Measurements from ENCODE around the gene CREM. TPM values are rescaled to one million over a fixed set of nuclear protein-coding genes. Genes with fewer than 3 reads are reported as not detected.

Gene CREM
- total and polyA plus RNA-seq, 10 of the 15 experiments (the other 5 are each of a cell fraction or from before 2014, with no cell fraction given) = 51.3 to 115 (median 70.6) TPM

DNA sequence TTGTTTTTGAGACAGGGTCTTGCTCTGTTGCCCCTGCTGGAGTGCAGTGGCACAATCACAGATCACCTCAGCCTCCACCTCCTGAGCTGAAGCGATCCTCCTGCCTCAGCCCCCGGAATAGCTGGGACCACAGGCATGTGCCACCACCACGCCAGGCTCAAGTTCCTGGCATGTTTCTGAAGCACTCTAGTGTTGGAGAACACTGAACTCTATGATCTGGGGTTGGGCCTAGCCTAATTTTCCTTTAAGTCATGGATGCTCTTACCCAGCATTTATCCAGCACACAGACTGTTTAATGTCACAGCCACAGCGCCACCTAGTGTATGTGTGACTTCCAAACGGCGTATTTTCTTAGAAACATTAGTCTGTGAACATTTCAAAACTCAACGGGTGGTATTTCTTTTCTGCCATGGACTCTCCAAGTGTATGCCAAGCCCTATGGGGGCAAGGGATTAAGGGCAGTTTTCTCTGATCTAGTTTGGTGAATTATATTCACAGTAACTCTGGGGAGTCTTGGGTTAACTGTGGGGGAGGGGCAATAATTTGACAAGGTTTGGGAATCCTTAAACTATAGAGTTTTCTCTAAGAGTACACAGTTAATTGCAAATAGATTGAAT, 91.8 kb downstream of the CREM start:
- no TSS peak for BruUV-seq (replicated peaks)
- no peak for FAIRE-seq
- TF ChIP-seq FOS (IDR thresholded peaks at IDR 0.05; ENCODE audit: borderline replicate concordance, extremely low read depth, insufficient read length) (no peak), BHLHE40 (IDR thresholded peaks at IDR 0.05; ENCODE audit: borderline replicate concordance in 1 of 2, low read depth in 2 of 2, low read length in 1 of 2) (no peak), EZH2 (IDR thresholded peaks at IDR 0.05; ENCODE audit: borderline replicate concordance, control insufficient read depth, low read depth, low read length) (no peak), FOXM1 (IDR thresholded peaks at IDR 0.05; ENCODE audit: low read depth, low read length) (peak; percentile 39; the same call in 1 of the 2 replicates), RCOR1 (conservative IDR thresholded peaks at IDR 0.05; ENCODE audit: low read depth, low read length) (no peak), GATAD2B (conservative IDR thresholded peaks at IDR 0.05; ENCODE audit: low read depth) (no peak), IKZF2 (IDR thresholded peaks at IDR 0.05) (peak in 1 of 2 experiments; percentile 21; a peak in 1 of 4 replicates), EP300 (IDR thresholded peaks at IDR 0.05; ENCODE audit: borderline replicate concordance in 1 of 2, control insufficient read depth in 1 of 2, low read depth in 2 of 2, low read length in 2 of 2) (no peak), ZZZ3 (IDR thresholded peaks at IDR 0.05; ENCODE audit: control insufficient read depth, insufficient read length, low read depth) (no peak), RAD21 (IDR thresholded peaks at IDR 0.05; ENCODE audit: insufficient read depth, low read depth, low read length) (peak; percentile 90), IKZF1 (conservative IDR thresholded peaks at IDR 0.05) (peak; percentile 37; the same call in 1 of the 2 replicates)
- TF ChIP-seq, protein P1, sequence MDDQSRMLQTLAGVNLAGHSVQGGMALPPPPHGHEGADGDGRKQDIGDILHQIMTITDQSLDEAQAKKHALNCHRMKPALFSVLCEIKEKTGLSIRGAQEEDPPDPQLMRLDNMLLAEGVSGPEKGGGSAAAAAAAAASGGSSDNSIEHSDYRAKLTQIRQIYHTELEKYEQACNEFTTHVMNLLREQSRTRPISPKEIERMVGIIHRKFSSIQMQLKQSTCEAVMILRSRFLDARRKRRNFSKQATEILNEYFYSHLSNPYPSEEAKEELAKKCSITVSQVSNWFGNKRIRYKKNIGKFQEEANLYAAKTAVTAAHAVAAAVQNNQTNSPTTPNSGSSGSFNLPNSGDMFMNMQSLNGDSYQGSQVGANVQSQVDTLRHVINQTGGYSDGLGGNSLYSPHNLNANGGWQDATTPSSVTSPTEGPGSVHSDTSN (IDR thresholded peaks at IDR 0.05; ENCODE audit: insufficient replicate concordance, low read depth, low read length) = no peak
- TF ChIP-seq, protein P2, sequence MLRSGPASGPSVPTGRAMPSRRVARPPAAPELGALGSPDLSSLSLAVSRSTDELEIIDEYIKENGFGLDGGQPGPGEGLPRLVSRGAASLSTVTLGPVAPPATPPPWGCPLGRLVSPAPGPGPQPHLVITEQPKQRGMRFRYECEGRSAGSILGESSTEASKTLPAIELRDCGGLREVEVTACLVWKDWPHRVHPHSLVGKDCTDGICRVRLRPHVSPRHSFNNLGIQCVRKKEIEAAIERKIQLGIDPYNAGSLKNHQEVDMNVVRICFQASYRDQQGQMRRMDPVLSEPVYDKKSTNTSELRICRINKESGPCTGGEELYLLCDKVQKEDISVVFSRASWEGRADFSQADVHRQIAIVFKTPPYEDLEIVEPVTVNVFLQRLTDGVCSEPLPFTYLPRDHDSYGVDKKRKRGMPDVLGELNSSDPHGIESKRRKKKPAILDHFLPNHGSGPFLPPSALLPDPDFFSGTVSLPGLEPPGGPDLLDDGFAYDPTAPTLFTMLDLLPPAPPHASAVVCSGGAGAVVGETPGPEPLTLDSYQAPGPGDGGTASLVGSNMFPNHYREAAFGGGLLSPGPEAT (IDR thresholded peaks at IDR 0.05; ENCODE audit: low read depth) = no peak
- TF ChIP-seq, protein P3, sequence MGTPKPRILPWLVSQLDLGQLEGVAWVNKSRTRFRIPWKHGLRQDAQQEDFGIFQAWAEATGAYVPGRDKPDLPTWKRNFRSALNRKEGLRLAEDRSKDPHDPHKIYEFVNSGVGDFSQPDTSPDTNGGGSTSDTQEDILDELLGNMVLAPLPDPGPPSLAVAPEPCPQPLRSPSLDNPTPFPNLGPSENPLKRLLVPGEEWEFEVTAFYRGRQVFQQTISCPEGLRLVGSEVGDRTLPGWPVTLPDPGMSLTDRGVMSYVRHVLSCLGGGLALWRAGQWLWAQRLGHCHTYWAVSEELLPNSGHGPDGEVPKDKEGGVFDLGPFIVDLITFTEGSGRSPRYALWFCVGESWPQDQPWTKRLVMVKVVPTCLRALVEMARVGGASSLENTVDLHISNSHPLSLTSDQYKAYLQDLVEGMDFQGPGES (IDR thresholded peaks at IDR 0.05) = no peak
- TF ChIP-seq, protein P4, sequence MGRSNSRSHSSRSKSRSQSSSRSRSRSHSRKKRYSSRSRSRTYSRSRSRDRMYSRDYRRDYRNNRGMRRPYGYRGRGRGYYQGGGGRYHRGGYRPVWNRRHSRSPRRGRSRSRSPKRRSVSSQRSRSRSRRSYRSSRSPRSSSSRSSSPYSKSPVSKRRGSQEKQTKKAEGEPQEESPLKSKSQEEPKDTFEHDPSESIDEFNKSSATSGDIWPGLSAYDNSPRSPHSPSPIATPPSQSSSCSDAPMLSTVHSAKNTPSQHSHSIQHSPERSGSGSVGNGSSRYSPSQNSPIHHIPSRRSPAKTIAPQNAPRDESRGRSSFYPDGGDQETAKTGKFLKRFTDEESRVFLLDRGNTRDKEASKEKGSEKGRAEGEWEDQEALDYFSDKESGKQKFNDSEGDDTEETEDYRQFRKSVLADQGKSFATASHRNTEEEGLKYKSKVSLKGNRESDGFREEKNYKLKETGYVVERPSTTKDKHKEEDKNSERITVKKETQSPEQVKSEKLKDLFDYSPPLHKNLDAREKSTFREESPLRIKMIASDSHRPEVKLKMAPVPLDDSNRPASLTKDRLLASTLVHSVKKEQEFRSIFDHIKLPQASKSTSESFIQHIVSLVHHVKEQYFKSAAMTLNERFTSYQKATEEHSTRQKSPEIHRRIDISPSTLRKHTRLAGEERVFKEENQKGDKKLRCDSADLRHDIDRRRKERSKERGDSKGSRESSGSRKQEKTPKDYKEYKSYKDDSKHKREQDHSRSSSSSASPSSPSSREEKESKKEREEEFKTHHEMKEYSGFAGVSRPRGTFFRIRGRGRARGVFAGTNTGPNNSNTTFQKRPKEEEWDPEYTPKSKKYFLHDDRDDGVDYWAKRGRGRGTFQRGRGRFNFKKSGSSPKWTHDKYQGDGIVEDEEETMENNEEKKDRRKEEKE (IDR thresholded peaks at IDR 0.05) = no peak

More for the DNA sequence above, 91.8 kb downstream of the CREM start:
- H3K4me2 ChIP-seq (ENCODE audit: control insufficient read depth, insufficient read depth) = no peak overlapping the region
- DNase-seq (ENCODE audit: low read depth, low spot score) (peak; percentile 59), ATAC-seq (peak; percentile 85)
- ChIA-PET CTCF (interaction anchor here (0.6 to 16.4 kb wide), 10 partner anchors 10 to 257 kb away, joined by 3 to 378 read pairs (median 15); partner anchors contain the start of gene CREM), SMC1A (ENCODE audit: uncharacterized antibody, unreplicated experiment) (interaction anchor here (1.0 to 10.6 kb wide), 11 partner anchors 12 to 494 kb away, joined by 3 to 281 read pairs (median 12); partner anchors contain the start of gene CREM), POLR2A (interaction anchor here (0.9 to 2.3 kb wide), 3 partner anchors 23 to 90 kb away, joined by 4 to 8 read pairs (median 4); no protein-coding TSS in a partner anchor), RAD21 (ENCODE audit: unreplicated experiment) (interaction anchor here (1.5 to 8.9 kb wide), 5 partner anchors 23 to 98 kb away, joined by 3 to 137 read pairs (median 29); partner anchors contain the start of gene CREM)
- intact Hi-C loops (cut with micrococcal nuclease; ENCODE audit: unreplicated experiment) = loop anchor here (1.0 to 10.0 kb wide), 4 partner anchors 22 to 554 kb away; partner anchors contain the start of gene CREM
- no peak overlapping the region for H3K9ac ChIP-seq (ENCODE audit: control insufficient read depth, insufficient read depth, low read length)
- no peak overlapping the region for H3K27ac ChIP-seq (ENCODE audit: control insufficient read depth, insufficient read depth)
- H3K9me3 ChIP-seq (replicated peaks; ENCODE audit: control insufficient read depth, insufficient read depth, low read length) = no peaks in the 10 kb centered on the region
- peak overlapping the region; percentile 40; the same call in 1 of the 2 replicates for H2AFZ ChIP-seq (ENCODE audit: control insufficient read depth, low read depth, low read length)
- in situ Hi-C loops (cut with MboI) = loop anchor here (5.0 kb wide), 1 partner anchor 96 kb away; no protein-coding TSS in a partner anchor
- no peaks in the 10 kb centered on the region for H3K79me2 ChIP-seq (ENCODE audit: control insufficient read depth, insufficient read depth, low read length)
- H4K20me1 ChIP-seq (ENCODE audit: control insufficient read depth, insufficient read depth) = no peaks in the 10 kb centered on the region
- peaks cover 12% of the 10 kb centered on the region for H3K4me1 ChIP-seq (ENCODE audit: control insufficient read depth, insufficient read depth, low read length)
- H3K4me3 ChIP-seq = no peak overlapping the region
- no peaks in the 10 kb centered on the region for H3K36me3 ChIP-seq (ENCODE audit: control insufficient read depth in 2 of 2, insufficient read depth in 2 of 2, low read length in 1 of 2)
- 36% methylated on average over 7 of the region's 7 CpGs for WGBS (ENCODE audit: insufficient coverage, insufficient replicate concordance, low lambda C conversion rate, missing lambda C conversion rate)
- no peaks in the 10 kb centered on the region for H3K27me3 ChIP-seq (replicated peaks in 1 of 2; ENCODE audit: control insufficient read depth in 2 of 2, insufficient read depth in 2 of 2, low read length in 1 of 2)

Measured in GM12878 (cell line).